K562 (cell line): ENCODE data around the gene DCHS2.

ENCODE experiments used
- CBX3 ChIP-seq, 2 experiments: IDR thresholded peaks; 1 replicate in 1 of 2; 2 replicates in 1 of 2; pipeline ENCODE4 v1.6.1; 2012; ENCODE audit warnings: inconsistent platforms in 2 of 2, low read length in 2 of 2, borderline replicate concordance in 1 of 2, control low read depth in 1 of 2
- CC2D1A ChIP-seq: fragments of 450-650 bp; IDR thresholded peaks from 2 replicates; pipeline ENCODE4 v1.6.1; 2017; ENCODE audit warnings: mild to moderate bottlenecking
- CHD4 ChIP-seq: fragments of 200-600 bp; sonication (generic); IDR thresholded peaks from 3 replicates; pipeline ENCODE4 v1.6.1; 2012; ENCODE audit warnings: low read depth, mild to moderate bottlenecking, mixed read lengths, low read length, inconsistent platforms; ENCODE audit not compliant: insufficient read depth, insufficient replicate concordance, poor library complexity, severe bottlenecking
- CXXC5 ChIP-seq: fragments of 250-450 bp; sonication (Bioruptor Pico); IDR thresholded peaks from 2 replicates; pipeline ENCODE4 v1.8.0; 2022; ENCODE audit warnings: inconsistent platforms, mild to moderate bottlenecking, moderate library complexity
- ELF1 ChIP-seq: fragments of 200-800 bp; sonication (Bioruptor generic); IDR thresholded peaks from 2 replicates; pipeline ENCODE4 v1.6.1; 2016; ENCODE audit warnings: missing genetic modification characterization, missing compliant biosample characterization
- EP300 ChIP-seq: IDR thresholded peaks from 2 replicates; pipeline ENCODE4 v1.6.1; 2012; ENCODE audit warnings: low read length, improper control_type of control experiment
- HDGF ChIP-seq: fragments of 450-650 bp; IDR thresholded peaks from 2 replicates; pipeline ENCODE4 v1.6.1; 2016
- RFX1 ChIP-seq: fragments of 450-650 bp; IDR thresholded peaks from 2 replicates; pipeline ENCODE4 v1.6.1; 2016; ENCODE audit warnings: mild to moderate bottlenecking, moderate library complexity
- SP1 ChIP-seq: sonication (generic); formaldehyde crosslinking; IDR thresholded peaks from 2 replicates; pipeline ENCODE4 v1.8.1; 2022; ENCODE audit warnings: mild to moderate bottlenecking, missing genetic modification reagents
- SRF ChIP-seq, 2 experiments: fragments of 250-450, 450-650 bp in 1 of 2; sonication (Bioruptor Pico) in 1 of 2; sonication (generic) in 1 of 2; formaldehyde crosslinking; IDR thresholded peaks; 2 replicates each; pipeline versions ENCODE4 v1.5.0 to v1.5.1; 2020 to 2022; ENCODE audit warnings: mild to moderate bottlenecking in 1 of 2, missing genetic modification reagents in 1 of 2
- ZNF764 ChIP-seq: fragments of 250-450 bp; sonication (Bioruptor Pico); IDR thresholded peaks from 2 replicates; pipeline ENCODE4 v1.4.0; 2020; ENCODE audit warnings: low read depth, mild to moderate bottlenecking, moderate library complexity
- TF ChIP-seq, protein P1 (sequence below): sonication (generic); formaldehyde crosslinking; IDR thresholded peaks from 2 replicates; pipeline ENCODE4 v1.8.0; 2023; ENCODE audit warnings: mild to moderate bottlenecking, missing genetic modification reagents
- TF ChIP-seq, protein P2 (sequence below), 3 experiments: IDR thresholded peaks in 2 of 3; conservative IDR thresholded peaks in 1 of 3; 2 replicates each; pipeline ENCODE4 v1.5.1; 2011 to 2012; ENCODE audit warnings: low read length in 3 of 3, mild to moderate bottlenecking in 3 of 3, control low read depth in 2 of 3, improper control_type of control experiment in 1 of 3, inconsistent platforms in 1 of 3, low read depth in 1 of 3, mixed read lengths in 1 of 3, moderate library complexity in 1 of 3; ENCODE audit not compliant: insufficient read depth in 2 of 3

DNA sequence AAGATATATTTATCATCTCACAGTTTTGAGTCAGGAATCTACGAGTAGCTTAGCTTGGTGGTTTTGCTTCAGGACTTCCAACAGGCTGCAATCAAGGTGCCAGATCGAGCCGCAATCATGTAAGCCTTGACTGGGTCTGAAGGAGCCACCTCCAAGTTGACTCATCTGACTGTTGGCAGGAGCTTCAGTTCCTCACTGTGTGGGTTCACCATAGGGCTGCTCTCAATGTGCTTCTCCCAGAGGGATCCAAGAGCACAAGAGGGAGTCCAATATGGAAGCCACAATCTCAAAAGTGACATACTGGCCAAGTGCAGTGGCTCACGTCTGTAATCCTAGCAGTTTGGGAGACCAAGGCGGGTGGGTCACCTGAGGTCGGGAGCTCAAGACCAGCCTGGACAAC is 26.5 kb downstream of the DCHS2 start:
- TF ChIP-seq CXXC5 (no peak), CBX3 (IDR thresholded peaks at IDR 0.05; ENCODE audit: borderline replicate concordance in 1 of 2, low read length in 2 of 2) (0 out of 3 replicates have a peak, but pooled peaks of 1 of the 2 experiments have one; percentile 17), ZNF764 (no peak), CC2D1A (no peak), SRF (CRISPR knock-in tag; IDR thresholded peaks at IDR 0.05) (no peak), RFX1 (no peak), EP300 (no peak), ELF1 (tag) (no peak), HDGF (no peak), CHD4 (no peak), SP1 (no peak)
- TF ChIP-seq, protein P1, sequence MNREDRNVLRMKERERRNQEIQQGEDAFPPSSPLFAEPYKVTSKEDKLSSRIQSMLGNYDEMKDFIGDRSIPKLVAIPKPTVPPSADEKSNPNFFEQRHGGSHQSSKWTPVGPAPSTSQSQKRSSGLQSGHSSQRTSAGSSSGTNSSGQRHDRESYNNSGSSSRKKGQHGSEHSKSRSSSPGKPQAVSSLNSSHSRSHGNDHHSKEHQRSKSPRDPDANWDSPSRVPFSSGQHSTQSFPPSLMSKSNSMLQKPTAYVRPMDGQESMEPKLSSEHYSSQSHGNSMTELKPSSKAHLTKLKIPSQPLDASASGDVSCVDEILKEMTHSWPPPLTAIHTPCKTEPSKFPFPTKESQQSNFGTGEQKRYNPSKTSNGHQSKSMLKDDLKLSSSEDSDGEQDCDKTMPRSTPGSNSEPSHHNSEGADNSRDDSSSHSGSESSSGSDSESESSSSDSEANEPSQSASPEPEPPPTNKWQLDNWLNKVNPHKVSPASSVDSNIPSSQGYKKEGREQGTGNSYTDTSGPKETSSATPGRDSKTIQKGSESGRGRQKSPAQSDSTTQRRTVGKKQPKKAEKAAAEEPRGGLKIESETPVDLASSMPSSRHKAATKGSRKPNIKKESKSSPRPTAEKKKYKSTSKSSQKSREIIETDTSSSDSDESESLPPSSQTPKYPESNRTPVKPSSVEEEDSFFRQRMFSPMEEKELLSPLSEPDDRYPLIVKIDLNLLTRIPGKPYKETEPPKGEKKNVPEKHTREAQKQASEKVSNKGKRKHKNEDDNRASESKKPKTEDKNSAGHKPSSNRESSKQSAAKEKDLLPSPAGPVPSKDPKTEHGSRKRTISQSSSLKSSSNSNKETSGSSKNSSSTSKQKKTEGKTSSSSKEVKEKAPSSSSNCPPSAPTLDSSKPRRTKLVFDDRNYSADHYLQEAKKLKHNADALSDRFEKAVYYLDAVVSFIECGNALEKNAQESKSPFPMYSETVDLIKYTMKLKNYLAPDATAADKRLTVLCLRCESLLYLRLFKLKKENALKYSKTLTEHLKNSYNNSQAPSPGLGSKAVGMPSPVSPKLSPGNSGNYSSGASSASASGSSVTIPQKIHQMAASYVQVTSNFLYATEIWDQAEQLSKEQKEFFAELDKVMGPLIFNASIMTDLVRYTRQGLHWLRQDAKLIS (CRISPR knock-in tag): no peak
- TF ChIP-seq, protein P2, sequence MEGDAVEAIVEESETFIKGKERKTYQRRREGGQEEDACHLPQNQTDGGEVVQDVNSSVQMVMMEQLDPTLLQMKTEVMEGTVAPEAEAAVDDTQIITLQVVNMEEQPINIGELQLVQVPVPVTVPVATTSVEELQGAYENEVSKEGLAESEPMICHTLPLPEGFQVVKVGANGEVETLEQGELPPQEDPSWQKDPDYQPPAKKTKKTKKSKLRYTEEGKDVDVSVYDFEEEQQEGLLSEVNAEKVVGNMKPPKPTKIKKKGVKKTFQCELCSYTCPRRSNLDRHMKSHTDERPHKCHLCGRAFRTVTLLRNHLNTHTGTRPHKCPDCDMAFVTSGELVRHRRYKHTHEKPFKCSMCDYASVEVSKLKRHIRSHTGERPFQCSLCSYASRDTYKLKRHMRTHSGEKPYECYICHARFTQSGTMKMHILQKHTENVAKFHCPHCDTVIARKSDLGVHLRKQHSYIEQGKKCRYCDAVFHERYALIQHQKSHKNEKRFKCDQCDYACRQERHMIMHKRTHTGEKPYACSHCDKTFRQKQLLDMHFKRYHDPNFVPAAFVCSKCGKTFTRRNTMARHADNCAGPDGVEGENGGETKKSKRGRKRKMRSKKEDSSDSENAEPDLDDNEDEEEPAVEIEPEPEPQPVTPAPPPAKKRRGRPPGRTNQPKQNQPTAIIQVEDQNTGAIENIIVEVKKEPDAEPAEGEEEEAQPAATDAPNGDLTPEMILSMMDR (IDR thresholded peaks at IDR 0.05 in 2 of 3, conservative IDR thresholded peaks at IDR 0.05 in 1 of 3; ENCODE audit: insufficient read depth in 2 of 3, low read depth in 1 of 3, low read length in 3 of 3): no peak
